ENCODE results near the gene NTRK2. TPM values are rescaled to one million over a fixed set of nuclear protein-coding genes. Genes with fewer than 3 reads are reported as not detected.

Gene NTRK2
- total RNA-seq, 1 experiment from 2014 or later, result not detected

- H3K4me1 ChIP-seq (ENCODE audit: control insufficient read depth in 1 of 2, insufficient read depth in 2 of 2, low read length in 2 of 2), result no peaks in the 10 kb centered on the region
- DNase-seq (ENCODE audit: low read depth, low spot score) (no peak), ATAC-seq (no peak)
- intact Hi-C loops (cut with micrococcal nuclease), result no loop called here
- ChIA-PET CTCF (no interaction called here), POLR2A (no interaction called here), RAD21 (ENCODE audit: low non-redundant PET in 1 of 2, low total read pairs in 2 of 2, uncharacterized antibody in 2 of 2, unreplicated experiment in 2 of 2) (interaction anchor here in 1 of 2 experiments (0.6 kb wide), 1 partner anchor 35 kb away, joined by 6 read pairs; no protein-coding TSS in a partner anchor)
- H2AFZ ChIP-seq (ENCODE audit: low read depth, low read length, poor library complexity, severe bottlenecking), result no peak overlapping the region
- H3K9me2 ChIP-seq (ENCODE audit: insufficient read depth), result no peaks in the 10 kb centered on the region
- no peak overlapping the region for H3K9ac ChIP-seq (ENCODE audit: low read length)
- H3K79me2 ChIP-seq (ENCODE audit: insufficient read depth, low read length), result no peaks in the 10 kb centered on the region
- no peaks in the 10 kb centered on the region for H3K36me3 ChIP-seq (ENCODE audit: control insufficient read depth in 1 of 2, insufficient read depth in 2 of 2, low read length in 2 of 2)
- H3K27me3 ChIP-seq (ENCODE audit: insufficient read depth, low read length), result no peaks in the 10 kb centered on the region
- TF ChIP-seq RAD21 (IDR thresholded peaks at IDR 0.05; ENCODE audit: low read depth), result no peak
- TF ChIP-seq POLR2AphosphoS5 (IDR thresholded peaks at IDR 0.05; ENCODE audit: low read depth, low read length), result no peak
- TF ChIP-seq CEBPB (IDR thresholded peaks at IDR 0.05; ENCODE audit: low read depth), result no peak
- no peak for TF ChIP-seq ZNF274 (IDR thresholded peaks at IDR 0.05; ENCODE audit: low read depth, low read length)
- no peak for TF ChIP-seq EGR1 (IDR thresholded peaks at IDR 0.05; ENCODE audit: low read depth)
- no peak for TF ChIP-seq SIN3A (IDR thresholded peaks at IDR 0.05; ENCODE audit: low read depth)
- TF ChIP-seq, protein P1, sequence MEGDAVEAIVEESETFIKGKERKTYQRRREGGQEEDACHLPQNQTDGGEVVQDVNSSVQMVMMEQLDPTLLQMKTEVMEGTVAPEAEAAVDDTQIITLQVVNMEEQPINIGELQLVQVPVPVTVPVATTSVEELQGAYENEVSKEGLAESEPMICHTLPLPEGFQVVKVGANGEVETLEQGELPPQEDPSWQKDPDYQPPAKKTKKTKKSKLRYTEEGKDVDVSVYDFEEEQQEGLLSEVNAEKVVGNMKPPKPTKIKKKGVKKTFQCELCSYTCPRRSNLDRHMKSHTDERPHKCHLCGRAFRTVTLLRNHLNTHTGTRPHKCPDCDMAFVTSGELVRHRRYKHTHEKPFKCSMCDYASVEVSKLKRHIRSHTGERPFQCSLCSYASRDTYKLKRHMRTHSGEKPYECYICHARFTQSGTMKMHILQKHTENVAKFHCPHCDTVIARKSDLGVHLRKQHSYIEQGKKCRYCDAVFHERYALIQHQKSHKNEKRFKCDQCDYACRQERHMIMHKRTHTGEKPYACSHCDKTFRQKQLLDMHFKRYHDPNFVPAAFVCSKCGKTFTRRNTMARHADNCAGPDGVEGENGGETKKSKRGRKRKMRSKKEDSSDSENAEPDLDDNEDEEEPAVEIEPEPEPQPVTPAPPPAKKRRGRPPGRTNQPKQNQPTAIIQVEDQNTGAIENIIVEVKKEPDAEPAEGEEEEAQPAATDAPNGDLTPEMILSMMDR (IDR thresholded peaks at IDR 0.05 in 2 of 3, conservative IDR thresholded peaks at IDR 0.05 in 1 of 3; ENCODE audit: borderline replicate concordance in 1 of 3, insufficient read depth in 1 of 3, low read depth in 2 of 3, low read length in 2 of 3), result no peak
- TF ChIP-seq SRF (IDR thresholded peaks at IDR 0.05; ENCODE audit: low read depth), result no peak
- TF ChIP-seq EZH2 (IDR thresholded peaks at IDR 0.05), result no peak
- TF ChIP-seq TCF7L2 (IDR thresholded peaks at IDR 0.05; ENCODE audit: borderline replicate concordance, extremely low read depth, insufficient read depth, insufficient read length), result no peak
- TF ChIP-seq ELF1 (IDR thresholded peaks at IDR 0.05; ENCODE audit: borderline replicate concordance, low read depth), result no peak
- no peaks in the 10 kb centered on the region for H3K9me3 ChIP-seq (ENCODE audit: control insufficient read depth in 1 of 2, insufficient read depth in 1 of 2, low read depth in 1 of 2, low read length in 2 of 2)
- no peak overlapping the region for H3K4me2 ChIP-seq (ENCODE audit: low read length)
- no TSS peak for BruUV-seq (replicated peaks)
- H4K20me1 ChIP-seq (ENCODE audit: insufficient read depth), result no peaks in the 10 kb centered on the region
- H3K4me3 ChIP-seq (replicated peaks in 1 of 2; ENCODE audit: low read depth in 1 of 2, low read length in 2 of 2), result no peak overlapping the region
- no peak overlapping the region for H3K27ac ChIP-seq (ENCODE audit: low read depth, low read length)
Observed at GRCh38 chr9:84736536-84736935, 67.0 kb downstream of the NTRK2 start.

Data from HCT116 (cell line).